Stimulated activated CD8-positive, alpha-beta memory T cell treated with anti-CD3 and anti-CD28 coated beads, Interleukin-4, amount 100 ng/mL, for 48 hours (primary cell): ENCODE measurements around the gene LRRC2.
A peak's percentile ranks its signal among the peaks of the same experiment; 100 is the strongest.
"Not testable (repeated sequence)": the region's sequence is repeated elsewhere in the genome, so short reads cannot be mapped to it uniquely, and the experiment has no call there.

Source experiments
- DNase-seq: peaks from one replicate; pipeline ENCODE4 v3.0.0-alpha.2; 2020

The LRRC2 gene

GRCh38 chr3:46551615-46552014, 14.5 kb downstream of the LRRC2 start:
- no peak for DNase-seq

- no peak for DNase-seq
Measured at GRCh38 chr3:46549989-46550388, 16.1 kb downstream of the LRRC2 start.

GRCh38 chr3:46549408-46549904, 16.6 kb downstream of the LRRC2 start:
- no peak for DNase-seq

DNA sequence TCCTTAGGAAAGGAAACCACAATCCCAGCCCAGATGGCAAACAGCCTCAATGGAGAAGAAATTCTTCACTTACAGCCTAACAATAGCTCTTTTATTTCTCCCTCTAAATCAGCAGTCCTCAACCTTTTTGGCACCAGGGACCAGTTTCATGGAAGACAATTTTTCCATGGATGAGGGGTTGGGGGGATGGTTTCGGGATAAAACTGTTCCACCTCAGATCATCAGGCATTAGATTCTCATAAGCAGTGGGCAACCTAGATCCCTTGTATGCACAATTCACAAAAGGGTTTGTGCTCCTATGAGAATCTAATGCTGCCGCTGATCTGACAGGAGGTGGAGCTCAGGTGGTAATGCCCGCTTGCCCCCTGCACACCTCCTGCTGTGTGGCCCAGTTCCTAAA, 17.5 kb downstream of the LRRC2 start:
- DNase-seq: not testable (repeated sequence)

GRCh38 chr3:46546896-46547440, 19.1 kb downstream of the LRRC2 start:
- no peak for DNase-seq

DNA sequence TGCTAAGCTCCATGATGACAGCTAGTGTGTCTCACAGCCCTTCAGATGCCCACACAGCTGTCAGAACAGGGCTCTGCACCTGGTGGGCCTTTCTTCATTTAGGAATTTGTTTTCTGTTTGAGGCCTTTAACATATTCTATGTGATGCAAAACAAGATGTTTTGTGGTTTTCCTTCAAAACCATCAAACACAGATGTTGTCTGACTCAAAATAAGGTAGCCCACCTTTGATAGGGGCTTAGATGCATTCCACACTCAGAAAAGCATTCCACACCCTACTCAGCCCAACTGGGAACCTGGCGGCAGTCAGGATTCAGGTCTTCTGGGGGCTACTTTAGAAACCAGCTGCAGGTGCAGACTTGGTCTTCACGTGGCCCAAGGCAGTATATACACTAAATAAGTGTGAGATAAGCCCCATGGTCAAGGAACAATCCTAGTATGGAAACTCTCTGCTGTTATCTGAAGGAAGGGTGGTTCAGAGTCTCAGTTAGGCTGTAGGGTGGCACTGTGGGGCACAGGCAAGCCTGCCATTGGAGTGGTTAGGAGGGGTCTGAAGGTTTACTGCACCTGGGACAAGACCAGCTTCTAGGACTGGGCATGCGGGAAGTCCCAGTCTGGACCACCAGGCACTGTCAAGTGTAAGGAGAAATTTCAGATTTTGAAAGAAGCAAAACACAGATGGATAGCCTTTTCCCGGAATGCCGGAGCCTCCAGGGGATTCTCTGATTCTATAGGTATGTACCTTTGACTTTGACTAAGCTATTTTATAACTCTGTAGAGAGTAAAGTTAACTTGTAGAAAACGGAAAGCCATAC, 20.1 kb downstream of the LRRC2 start:
- no peak for DNase-seq

DNA sequence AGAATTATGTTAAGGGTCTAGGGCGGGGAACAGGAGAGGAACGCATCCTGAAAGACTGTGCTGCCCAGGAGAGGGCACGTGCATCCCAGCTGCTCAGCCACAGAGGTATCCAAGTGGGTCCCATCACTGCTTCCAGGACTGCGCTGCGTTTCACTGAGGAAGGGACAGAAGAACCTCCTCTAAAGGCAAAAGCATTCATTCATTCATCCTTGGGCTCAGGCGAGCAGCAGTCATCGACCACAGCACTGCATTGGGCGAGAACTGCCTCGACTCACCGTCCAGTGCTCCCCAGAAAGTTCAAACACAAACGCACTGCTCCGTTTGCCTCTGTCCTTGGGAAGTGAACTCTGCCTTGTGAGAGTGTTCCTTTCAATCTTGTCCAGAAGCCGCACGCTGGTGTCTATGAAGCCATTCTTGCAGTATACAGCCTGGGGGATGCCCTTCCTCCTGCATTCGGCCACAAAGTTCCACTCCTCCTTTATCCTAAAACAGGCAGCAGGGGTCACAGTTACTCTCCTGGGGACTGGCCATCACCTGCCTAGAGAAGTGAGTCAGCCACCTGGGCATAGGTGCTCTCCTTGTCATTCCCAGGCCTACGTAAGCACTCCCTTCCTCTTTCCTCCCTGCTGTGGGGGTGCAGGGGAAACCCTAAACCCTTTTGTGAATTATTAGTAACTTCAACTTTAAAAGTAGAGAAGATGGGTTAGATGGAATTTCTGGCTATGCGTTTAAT, 21.2 kb downstream of the LRRC2 start:
- no peak for DNase-seq

GRCh38 chr3:46542801-46543201, 23.3 kb downstream of the LRRC2 start:
- no peak for DNase-seq

- DNase-seq: no peak
Measured at GRCh38 chr3:46542344-46542743, 23.8 kb downstream of the LRRC2 start.

- DNase-seq: no peak
Measured at GRCh38 chr3:46541835-46542234, 24.3 kb downstream of the LRRC2 start.

DNA sequence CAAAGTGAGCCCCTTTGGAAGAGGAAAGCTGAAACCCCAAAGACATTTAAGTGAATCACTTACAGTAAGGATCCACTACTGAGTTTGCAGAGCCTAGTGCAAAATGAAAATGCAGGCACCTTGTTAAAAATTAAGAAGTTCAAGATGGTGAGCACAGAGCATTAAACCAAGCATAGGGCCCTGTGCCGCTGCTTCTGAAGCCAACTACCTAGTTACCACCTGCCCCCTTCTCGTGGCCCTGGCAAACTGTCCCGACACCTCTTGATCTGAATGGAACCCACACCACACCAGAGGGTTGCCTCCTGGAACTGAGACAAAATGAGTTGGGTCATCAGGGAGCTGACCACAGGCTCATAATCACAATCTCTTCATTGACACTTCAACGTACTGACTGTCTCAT, 25.6 kb downstream of the LRRC2 start:
- DNase-seq: no peak

DNA sequence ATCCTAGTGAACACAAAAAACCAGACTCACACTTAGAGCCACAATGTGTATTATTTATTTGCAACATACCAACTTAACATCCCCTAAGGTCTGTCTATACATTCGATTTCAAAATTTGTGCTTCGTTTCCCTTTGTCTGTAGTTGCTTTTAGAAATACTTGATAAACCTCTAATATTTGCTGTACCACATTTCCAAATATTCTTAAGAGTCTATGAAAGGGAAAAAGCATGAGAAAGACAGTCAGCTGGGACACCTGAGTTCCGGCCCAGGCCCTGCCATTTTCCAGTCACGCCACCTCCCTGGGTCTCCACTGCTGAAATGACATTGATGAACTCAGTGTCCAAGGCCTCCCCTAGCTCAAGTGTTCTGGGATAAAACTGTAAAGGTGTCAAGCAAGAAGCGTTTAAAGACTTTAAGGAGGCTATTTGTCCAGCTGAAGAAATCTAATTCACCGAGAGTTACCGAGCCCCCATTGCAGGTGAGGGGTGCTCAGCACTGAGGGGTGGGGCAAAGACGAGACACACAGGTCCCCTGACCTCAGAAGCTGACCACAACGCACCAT, 26.6 kb downstream of the LRRC2 start:
- DNase-seq: no peak

- peak; percentile 76 for DNase-seq
Measured at GRCh38 chr3:46538803-46539442, 27.2 kb downstream of the LRRC2 start.

GRCh38 chr3:46538425-46538802, 27.7 kb downstream of the LRRC2 start:
- not testable (repeated sequence) for DNase-seq

- DNase-seq: no peak
Measured at GRCh38 chr3:46537779-46538178, 28.3 kb downstream of the LRRC2 start.

GRCh38 chr3:46537316-46537715, 28.8 kb downstream of the LRRC2 start:
- no peak for DNase-seq

DNA sequence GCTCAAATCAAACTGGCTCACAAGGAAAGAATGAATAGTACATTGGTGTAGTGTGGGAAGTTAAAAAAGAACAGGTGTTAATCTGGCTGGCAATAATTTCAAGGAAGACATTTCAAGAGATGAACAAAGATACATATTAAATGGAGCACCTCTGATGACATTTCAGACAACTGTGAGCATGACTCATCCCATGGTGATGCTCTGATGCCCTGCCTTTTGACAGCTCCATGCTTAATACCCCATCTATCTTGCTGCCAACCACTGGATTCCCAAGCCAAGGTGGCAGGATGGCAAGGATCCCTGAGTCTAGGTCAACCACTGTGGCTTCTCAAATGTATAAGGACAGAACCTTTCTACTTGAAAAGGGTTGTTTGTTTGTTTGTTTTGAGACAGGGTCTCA, 29.3 kb downstream of the LRRC2 start:
- DNase-seq: no peak

DNA sequence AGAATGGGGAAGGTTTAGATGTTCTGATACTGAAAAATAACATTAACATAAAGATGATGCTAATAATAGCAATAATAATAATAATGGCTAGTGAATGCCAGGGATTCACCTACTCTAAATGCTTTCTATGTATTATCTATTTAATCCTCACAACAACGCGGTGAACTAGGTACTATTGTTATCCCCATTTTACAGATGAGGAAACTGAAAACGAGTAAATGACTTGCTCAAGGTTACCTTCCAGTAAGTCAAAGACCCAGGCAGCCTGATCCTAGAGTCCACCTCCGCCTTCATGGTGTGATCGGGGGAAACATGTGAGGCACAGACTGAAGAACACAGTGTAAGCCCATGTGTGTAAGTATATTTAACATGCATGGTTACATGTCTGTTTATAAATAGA, 30.4 kb downstream of the LRRC2 start:
- no peak for DNase-seq

GRCh38 chr3:46533091-46533490, 33.0 kb downstream of the LRRC2 start:
- no peak for DNase-seq

GRCh38 chr3:46527239-46527638, 38.9 kb downstream of the LRRC2 start:
- DNase-seq: no peak

GRCh38 chr3:46524832-46525231, 41.3 kb downstream of the LRRC2 start:
- no peak for DNase-seq

DNA sequence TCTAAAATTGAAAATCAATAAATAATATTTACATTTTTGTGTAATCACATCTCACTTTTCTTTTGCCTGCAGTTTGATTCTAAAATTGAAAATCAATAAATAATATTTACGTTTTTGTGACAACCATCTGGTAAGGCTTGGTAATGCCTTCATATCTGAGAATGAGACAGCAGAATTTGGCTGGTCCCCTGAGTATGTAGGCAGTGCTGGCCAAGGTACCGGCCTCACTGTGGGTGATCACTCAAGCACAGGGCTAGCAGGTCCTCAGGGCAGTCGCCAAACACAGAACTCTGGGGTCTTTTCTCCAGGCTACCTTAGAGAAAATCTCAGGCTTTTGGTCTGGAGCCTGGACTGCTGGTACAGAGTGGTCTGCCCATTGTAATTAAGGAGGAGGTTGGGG, 42.1 kb downstream of the LRRC2 start:
- DNase-seq: no peak

GRCh38 chr3:46523556-46523955, 42.5 kb downstream of the LRRC2 start:
- no peak for DNase-seq
